ENCODE data around the gene PARD3B. TPM values are rescaled to one million over a fixed set of nuclear protein-coding genes. Genes with fewer than 3 reads are reported as not detected.

PARD3B gene
- polyA plus RNA-seq, 3 donors: not detected

DNA sequence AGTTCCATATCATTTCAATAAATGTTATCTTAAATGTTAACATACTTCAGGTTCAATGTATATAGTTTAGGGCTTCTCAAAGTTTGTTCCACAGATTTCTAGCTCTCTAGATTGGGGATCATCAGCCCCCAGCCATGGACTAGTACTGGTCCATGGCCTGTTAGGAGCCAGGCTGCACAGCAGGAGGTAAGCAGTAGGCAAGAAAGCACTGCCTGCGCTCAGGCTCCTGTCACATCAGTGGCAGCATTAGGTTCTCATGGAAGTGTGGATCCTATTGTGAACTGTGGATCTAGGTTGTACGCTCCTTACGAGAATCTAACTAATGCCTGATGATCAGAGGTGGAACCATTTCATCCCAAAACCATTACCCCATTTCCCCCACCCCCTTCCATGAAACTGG is 531.1 kb downstream of the PARD3B start:
- Histone ChIP-seq H3K27me3 (ENCODE audit: control insufficient read depth in 2 of 2, insufficient read depth in 2 of 2, low read length in 2 of 2) (no peaks in the 10 kb centered on the region), H3K36me3 (replicated peaks in 1 of 2; ENCODE audit: control insufficient read depth in 1 of 2, insufficient read depth in 2 of 2, low read length in 2 of 2) (no peaks in the 10 kb centered on the region), H3K27ac (ENCODE audit: low read depth in 1 of 2, low read length in 2 of 2) (no peak overlapping the region), H3K4me1 (ENCODE audit: control insufficient read depth in 1 of 2, insufficient read depth in 2 of 2, low read length in 2 of 2) (no peaks in the 10 kb centered on the region), H3K9me3 (replicated peaks in 1 of 2; ENCODE audit: control insufficient read depth in 1 of 2, insufficient read depth in 1 of 2, low read length in 2 of 2) (no peaks in the 10 kb centered on the region), H3K9ac (ENCODE audit: insufficient read depth, low read length, poor library complexity, severe bottlenecking) (no peak overlapping the region), H4K20me1 (ENCODE audit: insufficient read depth, low read length) (no peaks in the 10 kb centered on the region), H3K4me2 (replicated peaks; ENCODE audit: extremely low read depth, low read length, poor library complexity, severe bottlenecking) (no peak overlapping the region), H3K79me2 (ENCODE audit: insufficient read depth, low read length) (no peaks in the 10 kb centered on the region), H2AFZ (ENCODE audit: insufficient read depth, low read depth, low read length, poor library complexity, severe bottlenecking) (no peak overlapping the region), H3K4me3 (replicated peaks in 1 of 3; ENCODE audit: low read depth in 2 of 3, low read length in 3 of 3) (no peak overlapping the region)
- peaks cover 0 to 1% (median 0%) of the 10 kb centered on the region in 3 donors for H3K27me3 Mint-ChIP-seq (ENCODE audit: low read depth in 3 of 3)
- H3K9me3 Mint-ChIP-seq: peaks cover 0 to 4% (median 0%) of the 10 kb centered on the region in 7 donors
- H3K4me1 Mint-ChIP-seq: no peaks in the 10 kb centered on the region
- H3K27ac Mint-ChIP-seq: no peak overlapping the region
- TF ChIP-seq, protein P1, sequence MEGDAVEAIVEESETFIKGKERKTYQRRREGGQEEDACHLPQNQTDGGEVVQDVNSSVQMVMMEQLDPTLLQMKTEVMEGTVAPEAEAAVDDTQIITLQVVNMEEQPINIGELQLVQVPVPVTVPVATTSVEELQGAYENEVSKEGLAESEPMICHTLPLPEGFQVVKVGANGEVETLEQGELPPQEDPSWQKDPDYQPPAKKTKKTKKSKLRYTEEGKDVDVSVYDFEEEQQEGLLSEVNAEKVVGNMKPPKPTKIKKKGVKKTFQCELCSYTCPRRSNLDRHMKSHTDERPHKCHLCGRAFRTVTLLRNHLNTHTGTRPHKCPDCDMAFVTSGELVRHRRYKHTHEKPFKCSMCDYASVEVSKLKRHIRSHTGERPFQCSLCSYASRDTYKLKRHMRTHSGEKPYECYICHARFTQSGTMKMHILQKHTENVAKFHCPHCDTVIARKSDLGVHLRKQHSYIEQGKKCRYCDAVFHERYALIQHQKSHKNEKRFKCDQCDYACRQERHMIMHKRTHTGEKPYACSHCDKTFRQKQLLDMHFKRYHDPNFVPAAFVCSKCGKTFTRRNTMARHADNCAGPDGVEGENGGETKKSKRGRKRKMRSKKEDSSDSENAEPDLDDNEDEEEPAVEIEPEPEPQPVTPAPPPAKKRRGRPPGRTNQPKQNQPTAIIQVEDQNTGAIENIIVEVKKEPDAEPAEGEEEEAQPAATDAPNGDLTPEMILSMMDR (IDR thresholded peaks at IDR 0.05): no peak
- DNase-seq: no peak
- 100% methylated on average over 1 of the region's 3 CpGs for WGBS (ENCODE audit: insufficient coverage)
- H3K36me3 Mint-ChIP-seq: no peaks in the 10 kb centered on the region
- no peak overlapping the region for H3K4me3 Mint-ChIP-seq
- intact Hi-C loops (cut with micrococcal nuclease): no loop called here

GRCh38 chr2:205077159-205077558 is 531.9 kb downstream of the PARD3B start:
- H3K4me1 ChIP-seq (ENCODE audit: control insufficient read depth in 1 of 2, insufficient read depth in 2 of 2, low read length in 2 of 2): no peaks in the 10 kb centered on the region
- no peak for DNase-seq
- no CpG with 5 or more reads among the region's 3 CpGs for WGBS (ENCODE audit: insufficient coverage)
- H2AFZ ChIP-seq (ENCODE audit: insufficient read depth, low read depth, low read length, poor library complexity, severe bottlenecking): no peak overlapping the region
- no peaks in the 10 kb centered on the region for H3K79me2 ChIP-seq (ENCODE audit: insufficient read depth, low read length)
- H3K4me3 ChIP-seq (replicated peaks in 1 of 3; ENCODE audit: low read depth in 2 of 3, low read length in 3 of 3): no peak overlapping the region
- H3K36me3 ChIP-seq (replicated peaks in 1 of 2; ENCODE audit: control insufficient read depth in 1 of 2, insufficient read depth in 2 of 2, low read length in 2 of 2): no peaks in the 10 kb centered on the region
- no peak overlapping the region for H3K27ac ChIP-seq (ENCODE audit: low read depth in 1 of 2, low read length in 2 of 2)
- Mint-ChIP-seq H3K4me1 (no peaks in the 10 kb centered on the region), H3K4me3 (no peak overlapping the region), H3K9me3 (peaks cover 0 to 3% (median 0%) of the 10 kb centered on the region in 7 donors), H3K27me3 (ENCODE audit: low read depth in 3 of 3) (peaks cover 0 to 1% (median 0%) of the 10 kb centered on the region in 3 donors), H3K36me3 (no peaks in the 10 kb centered on the region), H3K27ac (no peak overlapping the region)
- intact Hi-C loops (cut with micrococcal nuclease): no loop called here
- H3K9me3 ChIP-seq (replicated peaks in 1 of 2; ENCODE audit: control insufficient read depth in 1 of 2, insufficient read depth in 1 of 2, low read length in 2 of 2): no peaks in the 10 kb centered on the region
- H3K27me3 ChIP-seq (ENCODE audit: control insufficient read depth in 2 of 2, insufficient read depth in 2 of 2, low read length in 2 of 2): no peaks in the 10 kb centered on the region
- no peak overlapping the region for H3K4me2 ChIP-seq (replicated peaks; ENCODE audit: extremely low read depth, low read length, poor library complexity, severe bottlenecking)
- H3K9ac ChIP-seq (ENCODE audit: insufficient read depth, low read length, poor library complexity, severe bottlenecking): no peak overlapping the region
- no peaks in the 10 kb centered on the region for H4K20me1 ChIP-seq (ENCODE audit: insufficient read depth, low read length)
- TF ChIP-seq, protein P1 (IDR thresholded peaks at IDR 0.05): no peak

Measured in CD14-positive monocyte (primary cell).